AG09309 (cell line): ENCODE results near the gene GLCCI1.

ENCODE experiments used
- DNase-seq: peaks from one replicate; pipeline ENCODE4 v3.0.0-alpha.2; 2010; ENCODE audit warnings: low read depth
- H3K4me3 ChIP-seq: 2 replicates; pipeline ENCODE4 v1.5.1; 2011; ENCODE audit warnings: mild to moderate bottlenecking, low read depth, low read length, moderate library complexity; ENCODE audit not compliant: control insufficient read depth
- CTCF ChIP-seq: IDR thresholded peaks from 2 replicates; pipeline ENCODE4 v1.5.1; 2011; ENCODE audit warnings: mild to moderate bottlenecking, low read depth, low read length, inconsistent platforms; ENCODE audit not compliant: insufficient read depth, control insufficient read depth; ENCODE audit errors: missing control alignments

GLCCI1 gene

DNA sequence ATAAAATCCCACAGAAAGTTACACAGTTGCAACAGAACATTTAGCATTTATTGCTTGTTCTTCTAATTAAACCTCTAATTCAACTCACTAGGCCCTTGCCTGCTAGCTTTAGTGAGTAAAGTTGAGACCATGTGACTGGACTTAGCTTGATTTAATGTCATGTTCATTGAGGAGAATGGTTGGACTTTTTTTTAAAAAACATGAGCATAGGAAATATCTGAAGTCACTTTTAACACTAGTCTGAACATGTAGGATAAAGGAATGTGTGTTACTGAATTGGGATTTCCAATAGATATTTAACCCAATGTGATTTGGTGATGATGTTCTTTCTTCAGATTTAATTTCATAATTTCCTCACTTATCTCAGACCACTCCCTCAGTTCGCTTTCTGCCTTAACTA, 24.6 kb upstream of the GLCCI1 start:
- DNase-seq: no peak
- H3K4me3 ChIP-seq: no peak overlapping the region
- no peak for TF ChIP-seq CTCF

GRCh38 chr7:7944619-7945282, 23.8 kb upstream of the GLCCI1 start:
- DNase-seq: no peak
- H3K4me3 ChIP-seq: no peak overlapping the region
- TF ChIP-seq CTCF: no peak

DNA sequence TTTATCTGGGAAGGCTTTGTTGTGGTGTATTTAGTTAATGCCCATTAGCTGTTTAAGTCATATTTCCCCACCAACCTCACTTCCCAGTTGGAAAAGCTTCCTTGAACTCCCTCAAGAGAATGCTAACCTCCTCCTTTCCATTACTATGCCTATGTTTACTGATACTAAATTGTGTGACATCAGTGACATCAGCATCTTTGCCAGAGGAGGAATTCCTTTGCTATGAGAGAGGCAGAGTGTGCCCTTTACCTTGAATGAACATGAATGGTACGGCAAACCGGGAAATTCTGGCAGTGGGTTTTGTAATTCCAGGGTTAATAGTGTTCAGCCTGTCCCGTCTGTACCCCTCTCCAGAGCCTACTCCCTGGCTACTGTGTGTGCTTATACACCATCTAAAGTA, 22.1 kb upstream of the GLCCI1 start:
- DNase-seq: no peak
- no peak for TF ChIP-seq CTCF
- no peak overlapping the region for H3K4me3 ChIP-seq

DNA sequence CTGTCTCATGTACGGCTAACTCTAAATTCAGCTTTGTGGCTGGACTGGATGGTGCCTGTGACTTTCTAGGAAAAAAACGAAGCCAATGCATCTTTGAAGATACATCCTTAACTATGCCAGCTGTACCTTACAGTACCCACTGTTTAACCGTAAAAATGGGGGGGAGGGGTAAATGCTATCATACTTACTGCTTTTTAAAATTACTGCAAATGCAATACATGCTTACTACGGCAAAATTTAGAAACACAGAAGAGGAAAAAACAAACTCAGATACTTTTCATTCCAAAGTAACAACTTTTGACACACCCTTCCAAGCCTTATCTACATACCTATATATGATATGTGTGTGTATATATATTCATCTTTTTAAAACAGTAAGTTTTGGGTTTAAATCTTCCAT, 20.4 kb upstream of the GLCCI1 start:
- TF ChIP-seq CTCF: no peak
- no peak for DNase-seq
- H3K4me3 ChIP-seq: no peak overlapping the region

DNA sequence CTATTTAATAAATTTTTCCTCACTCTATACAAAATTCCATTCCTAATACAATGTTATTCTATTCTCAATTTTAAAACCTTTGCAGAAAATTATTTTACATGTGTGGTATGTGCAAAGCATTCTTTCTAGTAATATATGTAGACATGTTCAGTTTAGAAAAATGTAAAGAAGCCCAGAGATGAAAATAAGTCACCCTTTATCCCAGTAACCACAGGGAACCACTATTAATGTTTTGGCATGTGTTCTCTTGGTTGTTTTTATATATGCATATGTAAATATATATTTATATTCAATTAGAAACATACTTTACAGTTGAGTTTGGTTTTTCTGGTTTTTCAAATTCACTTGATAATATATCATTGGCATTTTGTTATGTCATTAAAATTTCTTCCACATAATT, 14.8 kb upstream of the GLCCI1 start:
- TF ChIP-seq CTCF: no peak
- DNase-seq: no peak

GRCh38 chr7:7956531-7957128, 12.0 kb upstream of the GLCCI1 start:
- DNase-seq: peak; percentile 40
- H3K4me3 ChIP-seq: no peak overlapping the region
- no peak for TF ChIP-seq CTCF

More for the DNA sequence above, 14.8 kb upstream of the GLCCI1 start:
- no peak overlapping the region for H3K4me3 ChIP-seq
